Right lobe of liver (tissue), 4 donors: ENCODE measurements around the gene JMJD6.

Source experiments
- POLR2A ChIP-seq: fragments of 450-650 bp; IDR thresholded peaks from one replicate; pipeline ENCODE4 v1.6.1; 2017; ENCODE audit warnings: antibody characterized with exemption, mild to moderate bottlenecking
- TF ChIP-seq, protein P1 (sequence below), 4 donors: fragments of 200-600 bp in 3 of 4; fragments of 450-650 bp in 1 of 4; IDR thresholded peaks; one replicate each; pipeline versions ENCODE4 v1.5.1 to v1.8.0; 2016 to 2022; ENCODE audit warnings: antibody characterized with exemption in 4 of 4, mild to moderate bottlenecking in 2 of 4
- donor health status: DM: no; HTN: no; CAD: no.
- donor health status: DM: no; HTN: no; CAD: no.
- donor health status: DM: no; HTN: yes; CAD: no.

DNA sequence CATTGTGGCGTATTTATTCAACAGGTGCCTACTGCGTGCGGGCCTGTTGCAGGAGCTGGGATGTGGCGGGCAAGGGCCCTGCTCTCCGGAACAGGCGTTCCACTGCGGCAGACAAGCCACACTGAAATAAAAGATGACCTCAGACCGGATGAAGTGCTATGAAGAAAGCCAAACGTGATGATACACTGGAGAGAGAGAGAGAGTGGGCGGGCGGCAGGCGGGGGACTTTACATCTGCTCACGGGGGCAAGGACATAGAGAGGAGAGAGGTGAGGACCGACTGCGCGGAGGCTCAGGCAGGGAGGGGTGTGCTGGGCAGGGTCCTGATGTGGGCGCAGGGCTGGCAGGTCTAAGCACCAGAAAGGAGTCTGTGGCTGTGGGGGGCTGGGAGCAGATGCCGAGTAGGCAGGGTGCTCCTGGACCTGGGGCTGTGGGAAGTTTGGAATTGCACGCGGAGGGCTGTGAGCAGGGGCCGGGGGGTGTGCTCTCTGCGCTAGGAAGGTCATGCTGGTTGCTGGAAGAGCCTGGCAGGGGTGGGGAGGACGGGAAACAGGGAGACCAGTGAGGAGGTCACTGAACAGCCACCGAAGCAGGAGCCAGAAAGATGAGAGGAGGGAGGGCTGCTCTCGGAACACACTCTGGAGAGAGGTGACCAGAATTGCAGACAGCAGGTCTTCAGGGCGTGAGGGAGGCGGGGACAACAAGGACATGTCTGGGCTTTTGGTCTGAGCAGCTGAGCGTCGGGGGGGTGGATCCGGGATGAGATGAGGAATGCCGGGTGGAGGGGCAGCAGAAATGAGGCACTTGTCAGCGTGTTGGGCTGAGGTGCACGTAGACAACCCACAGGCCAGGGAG is 25.6 kb downstream of the JMJD6 start:
- TF ChIP-seq POLR2A, result no peak
- TF ChIP-seq, protein P1, sequence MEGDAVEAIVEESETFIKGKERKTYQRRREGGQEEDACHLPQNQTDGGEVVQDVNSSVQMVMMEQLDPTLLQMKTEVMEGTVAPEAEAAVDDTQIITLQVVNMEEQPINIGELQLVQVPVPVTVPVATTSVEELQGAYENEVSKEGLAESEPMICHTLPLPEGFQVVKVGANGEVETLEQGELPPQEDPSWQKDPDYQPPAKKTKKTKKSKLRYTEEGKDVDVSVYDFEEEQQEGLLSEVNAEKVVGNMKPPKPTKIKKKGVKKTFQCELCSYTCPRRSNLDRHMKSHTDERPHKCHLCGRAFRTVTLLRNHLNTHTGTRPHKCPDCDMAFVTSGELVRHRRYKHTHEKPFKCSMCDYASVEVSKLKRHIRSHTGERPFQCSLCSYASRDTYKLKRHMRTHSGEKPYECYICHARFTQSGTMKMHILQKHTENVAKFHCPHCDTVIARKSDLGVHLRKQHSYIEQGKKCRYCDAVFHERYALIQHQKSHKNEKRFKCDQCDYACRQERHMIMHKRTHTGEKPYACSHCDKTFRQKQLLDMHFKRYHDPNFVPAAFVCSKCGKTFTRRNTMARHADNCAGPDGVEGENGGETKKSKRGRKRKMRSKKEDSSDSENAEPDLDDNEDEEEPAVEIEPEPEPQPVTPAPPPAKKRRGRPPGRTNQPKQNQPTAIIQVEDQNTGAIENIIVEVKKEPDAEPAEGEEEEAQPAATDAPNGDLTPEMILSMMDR (IDR thresholded peaks at IDR 0.05), result no peak
